Jurkat, Clone E6-1 (cell line): Measurements from ENCODE around the gene POGK.
A peak's percentile ranks its signal among the peaks of the same experiment; 100 is the strongest.

ENCODE experiments used
- DNase-seq: peaks from one replicate; pipeline ENCODE4 v3.0.0-alpha.2; 2011; ENCODE audit warnings: low read depth, low spot score
- H3K4me3 ChIP-seq: 2 replicates; pipeline ENCODE4 v1.5.1; 2011; ENCODE audit warnings: mild to moderate bottlenecking, low read length, control low read depth, moderate library complexity

Gene POGK

GRCh38 chr1:166888373-166889111 lies 49.3 kb downstream of the POGK start:
- DNase-seq, result no peak
- H3K4me3 ChIP-seq, result no peak overlapping the region

GRCh38 chr1:166889776-166890175 lies 50.5 kb downstream of the POGK start:
- no peak overlapping the region for H3K4me3 ChIP-seq
- no peak for DNase-seq

GRCh38 chr1:166895766-166896165 lies 56.5 kb downstream of the POGK start:
- no peak overlapping the region for H3K4me3 ChIP-seq

GRCh38 chr1:166899769-166900168 lies 60.5 kb downstream of the POGK start:
- no peak for DNase-seq
- H3K4me3 ChIP-seq, result no peak overlapping the region

More at GRCh38 chr1:166895766-166896165, 56.5 kb downstream of the POGK start:
- no peak for DNase-seq

- no peak overlapping the region for H3K4me3 ChIP-seq
- DNase-seq, result no peak
Observed at GRCh38 chr1:166900987-166901386, 61.7 kb downstream of the POGK start.

GRCh38 chr1:166902279-166902678 lies 63.0 kb downstream of the POGK start:
- no peak overlapping the region for H3K4me3 ChIP-seq
- no peak for DNase-seq

GRCh38 chr1:166903232-166903631 lies 64.0 kb downstream of the POGK start:
- no peak for DNase-seq
- H3K4me3 ChIP-seq, result no peak overlapping the region

GRCh38 chr1:166905136-166905535 lies 65.9 kb downstream of the POGK start:
- no peak overlapping the region for H3K4me3 ChIP-seq
- DNase-seq, result no peak

- peak; percentile 20 for DNase-seq
- no peak overlapping the region for H3K4me3 ChIP-seq
Observed at GRCh38 chr1:166905900-166906299, 66.6 kb downstream of the POGK start.
